Aortic smooth muscle cell (primary cell): Measurements from ENCODE around the gene HLA-DMA. TPM values are rescaled to one million over a fixed set of nuclear protein-coding genes. Genes with fewer than 3 reads are reported as not detected.

ENCODE experiments used
- total RNA-seq: library from RNA; depleted of rRNA; stranded (reverse); fragments of >200 nt; gene quantifications from 2 replicates; pipeline ENCODE4 v1.2.3, GENCODE V29; 2014

HLA-DMA gene
- total RNA-seq = 0.79 and 1.8 TPM in 2 replicates

GRCh38 chr6:32952817-32953739 is at the start of gene HLA-DMA:
Gene HLA-DMA (minus strand): TSS chr6:32953097. CDS start chr6:32953036, 61 bp downstream.

GRCh38 chr6:32968093-32968866 is 15.4 kb upstream of the HLA-DMA start, which contains the start of gene BRD2:
Gene BRD2 (plus strand): TSS chr6:32968594. CDS start chr6:32972899, 4,305 bp downstream.

GRCh38 chr6:32940656-32941213 is 12.2 kb downstream of the HLA-DMA start, which contains the start of gene HLA-DMB:
Gene HLA-DMB (minus strand): TSS chr6:32941028. CDS start chr6:32940807, 221 bp downstream.

Other genes with a start within 250 kb of the HLA-DMA start
- not detected in 2 replicates for gene HLA-DQA2, start 211.7 kb downstream of the HLA-DMA start, total RNA-seq
- gene HLA-DQB2, start 189.6 kb downstream of the HLA-DMA start, total RNA-seq = not detected in 2 replicates
- 0.13 TPM in 1 of 2 replicates, not detected in the other for gene HLA-DOB, start 136.1 kb downstream of the HLA-DMA start, total RNA-seq
- 21.3 and 21.8 TPM in 2 replicates for gene TAP2, start 114.4 kb downstream of the HLA-DMA start, total RNA-seq
- 65.9 and 83.3 TPM in 2 replicates for gene PSMB8, start 109.0 kb downstream of the HLA-DMA start, total RNA-seq
- gene TAP1, start 99.4 kb downstream of the HLA-DMA start, total RNA-seq = 35.9 and 41.0 TPM in 2 replicates
- 18.5 and 23.4 TPM in 2 replicates for gene PSMB9, start 98.9 kb downstream of the HLA-DMA start, total RNA-seq
- gene HLA-DMB, start 12.1 kb downstream of the HLA-DMA start, total RNA-seq = 0.13 TPM in 1 of 2 replicates, not detected in the other
- 71.5 and 87.9 TPM in 2 replicates for gene BRD2, start 15.5 kb upstream of the HLA-DMA start, total RNA-seq
- gene HLA-DOA, start 56.5 kb upstream of the HLA-DMA start, total RNA-seq = not detected in 2 replicates
- 2.0 and 2.8 TPM in 2 replicates for gene HLA-DPA1, start 120.6 kb upstream of the HLA-DMA start, total RNA-seq
- gene HLA-DPB1, start 122.9 kb upstream of the HLA-DMA start, total RNA-seq = 14.3 and 20.3 TPM in 2 replicates
- gene COL11A2, start 239.4 kb upstream of the HLA-DMA start, total RNA-seq = 0.12 and 0.13 TPM in 2 replicates
- 25.1 and 25.2 TPM in 2 replicates for gene RXRB, start 247.6 kb upstream of the HLA-DMA start, total RNA-seq
- 170 and 210 TPM in 2 replicates for gene SLC39A7, start 247.8 kb upstream of the HLA-DMA start, total RNA-seq